ENCODE data around the gene CDH4.

The CDH4 gene

DNA sequence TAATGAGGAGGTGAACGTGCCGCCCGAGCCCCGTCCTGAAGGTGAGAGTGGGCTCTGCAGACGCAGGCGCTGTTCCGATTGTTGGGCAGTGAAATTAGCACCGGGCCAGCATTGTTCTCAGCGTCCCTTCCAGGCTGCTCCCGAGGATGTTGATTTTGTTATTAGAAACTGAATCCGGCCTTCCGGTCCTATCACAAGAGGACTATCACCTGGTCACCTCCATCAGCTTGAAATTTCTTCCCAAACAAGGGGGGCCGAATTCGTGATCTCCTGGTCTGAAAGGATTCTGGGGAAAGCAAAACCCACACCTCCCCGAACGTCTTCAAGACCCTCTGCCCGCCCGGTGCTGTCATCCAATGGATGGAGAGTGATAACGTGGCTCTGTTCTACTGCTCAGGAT is 627.6 kb downstream of the CDH4 start:
- no peak for DNase-seq

GRCh38 chr20:61880706-61881105 is 628.6 kb downstream of the CDH4 start:
- no peak for DNase-seq

GRCh38 chr20:61881416-61881815 is 629.4 kb downstream of the CDH4 start:
- DNase-seq: no peak

DNA sequence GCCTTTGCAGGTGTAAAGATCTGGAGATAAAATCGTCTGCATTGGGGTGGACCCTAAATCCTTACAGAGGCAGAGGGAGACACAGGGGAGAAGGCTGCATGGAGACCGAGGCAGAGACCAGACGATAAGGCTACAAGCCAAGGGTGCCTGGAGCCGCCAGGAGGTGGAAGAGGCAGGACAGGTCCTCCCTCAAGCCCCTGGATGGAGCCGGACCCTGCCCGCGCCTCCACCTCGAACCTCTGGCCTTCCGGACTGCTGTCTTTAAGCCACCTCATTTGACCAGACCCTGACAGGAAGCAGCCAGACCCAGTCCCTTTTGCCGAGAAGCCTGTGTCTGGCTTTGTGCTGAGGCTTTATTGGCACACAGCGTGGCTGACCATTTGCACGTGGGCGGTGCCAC is 629.8 kb downstream of the CDH4 start:
- DNase-seq: no peak

- no peak for DNase-seq
Measured at GRCh38 chr20:61882716-61883615, 630.9 kb downstream of the CDH4 start.

DNA sequence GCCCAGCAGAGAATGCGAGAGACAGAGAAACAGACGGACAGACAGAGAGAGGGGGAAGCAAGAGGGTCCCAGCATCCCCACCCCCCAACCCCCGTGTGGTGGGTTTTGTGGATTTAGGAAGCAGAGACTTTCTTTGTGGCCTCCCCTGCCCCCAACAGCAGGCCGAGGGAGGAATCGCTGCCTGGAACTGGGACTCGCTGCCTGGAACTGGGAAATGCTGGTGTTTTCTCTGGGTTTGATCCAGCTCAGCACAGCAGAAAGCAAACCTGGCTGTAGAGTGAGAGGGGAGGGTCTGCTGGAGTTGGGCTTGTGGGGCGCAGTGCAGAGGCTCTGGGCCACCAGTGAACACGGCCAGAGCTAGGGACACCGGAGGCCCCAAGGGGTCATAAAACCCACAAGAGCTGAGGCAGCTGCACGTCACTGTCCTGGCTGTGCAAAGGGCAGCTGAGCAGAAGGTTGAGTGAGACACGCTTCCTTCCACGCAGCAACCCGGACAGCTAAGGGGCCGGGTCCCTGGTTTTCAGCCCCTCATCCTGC is 631.9 kb downstream of the CDH4 start:
- no peak for DNase-seq

- DNase-seq: no peak
Measured at GRCh38 chr20:61884571-61885389, 632.7 kb downstream of the CDH4 start.

DNA sequence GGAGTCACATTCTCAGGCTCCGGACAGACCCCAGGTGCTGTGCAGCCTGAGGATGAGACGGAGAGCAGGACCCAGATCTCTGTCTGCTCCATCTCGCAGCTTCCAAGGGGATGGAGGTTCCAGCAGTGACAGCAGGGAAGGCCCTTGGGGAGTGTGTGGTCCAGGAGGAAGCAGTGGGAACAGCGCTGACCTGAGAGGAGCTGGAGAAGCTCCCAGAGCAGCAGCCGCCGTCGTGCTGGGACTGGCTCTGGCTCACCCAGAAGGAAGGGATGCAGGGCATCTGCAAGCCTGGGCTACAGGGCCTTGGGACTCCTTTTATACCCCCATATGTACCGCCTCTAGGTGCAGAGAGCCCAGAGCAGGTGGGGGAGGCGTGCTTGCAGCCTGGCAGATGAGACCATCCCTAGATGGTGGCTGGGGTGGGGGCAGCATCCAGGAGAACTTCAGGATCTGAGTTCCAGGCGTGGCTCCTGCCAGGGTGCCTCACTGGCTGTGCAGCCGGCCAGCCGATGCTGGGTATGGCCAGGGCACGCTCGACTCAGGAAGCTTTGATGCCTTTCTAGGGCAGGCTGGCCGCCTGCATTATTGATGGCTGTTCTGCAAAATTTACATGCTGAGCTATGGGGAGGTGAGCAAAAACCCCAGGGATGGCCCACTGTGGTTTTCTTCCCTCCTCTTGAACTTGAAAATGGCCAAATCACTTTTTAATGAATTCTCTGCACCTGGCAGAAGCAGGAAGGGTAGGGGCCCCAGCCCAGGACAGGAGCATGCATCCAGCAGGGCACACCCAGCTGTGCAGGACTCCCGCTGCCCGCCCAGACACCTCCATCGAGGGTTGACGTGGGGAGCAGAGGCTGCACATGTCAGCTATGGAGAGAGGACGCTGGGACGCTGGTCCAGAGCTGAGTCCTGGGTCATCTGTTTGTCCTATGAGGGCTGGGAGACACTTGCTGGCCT is 634.0 kb downstream of the CDH4 start:
- no peak for DNase-seq

DNA sequence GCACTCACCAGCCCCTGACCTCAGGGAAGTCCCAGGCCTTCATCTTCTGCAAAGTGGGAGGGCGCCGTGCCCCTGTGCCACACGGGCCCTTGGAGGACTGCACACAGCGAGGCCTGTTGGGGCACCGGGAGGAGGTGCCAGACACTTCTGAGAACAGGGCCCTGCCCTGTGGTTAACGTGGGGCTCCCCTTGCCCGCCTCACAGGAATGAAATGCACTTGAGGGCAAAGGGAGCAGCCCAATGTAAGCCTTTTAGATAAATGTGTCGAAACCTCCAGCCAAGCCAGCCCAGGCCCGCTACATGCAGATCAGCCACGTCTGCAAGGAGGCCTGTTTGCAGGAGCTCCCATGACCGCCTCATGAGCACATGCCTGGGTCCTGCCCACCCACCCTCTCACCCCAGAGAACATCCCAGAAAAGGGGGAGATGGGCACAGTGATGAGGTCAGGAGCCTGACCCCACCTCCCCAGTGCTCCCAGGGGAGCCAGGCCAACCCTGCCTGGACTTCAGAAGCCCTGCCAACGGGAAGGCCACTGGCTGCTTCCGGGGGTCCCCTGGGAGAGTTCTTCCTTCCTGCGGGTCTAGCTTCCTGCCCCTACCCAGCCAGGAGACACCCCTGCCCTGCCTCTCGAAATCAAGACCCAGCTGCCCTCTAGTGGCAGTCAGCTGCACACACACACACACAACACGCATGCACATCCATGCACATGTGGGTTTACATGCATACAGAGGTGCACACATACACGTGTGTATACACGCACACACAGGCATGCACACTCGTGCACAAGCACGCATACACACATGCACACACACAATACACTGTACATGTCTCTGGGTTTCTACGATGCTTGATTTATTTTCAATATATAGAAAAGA is 634.9 kb downstream of the CDH4 start:
- DNase-seq: peak; percentile 61

GRCh38 chr20:61887596-61888093 is 635.6 kb downstream of the CDH4 start:
- DNase-seq: no peak

GRCh38 chr20:61888101-61888865 is 636.2 kb downstream of the CDH4 start:
- no peak for DNase-seq

DNA sequence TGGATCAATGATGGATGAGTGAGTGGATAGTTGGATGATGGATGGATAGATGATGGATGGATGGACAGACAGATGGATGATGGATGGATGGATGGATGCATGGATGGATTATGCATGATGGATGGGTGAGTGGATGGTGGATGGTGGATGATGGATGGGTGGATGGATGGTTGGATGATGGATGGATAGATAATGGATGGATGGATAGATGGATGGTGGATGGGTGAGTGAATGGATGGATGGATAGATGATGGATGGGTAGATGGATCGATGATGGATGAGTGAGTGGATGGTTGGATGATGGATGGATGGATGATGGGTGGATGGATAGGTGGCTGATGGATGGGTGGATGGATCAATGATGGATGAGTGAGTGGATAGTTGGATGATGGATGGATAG is 637.6 kb downstream of the CDH4 start:
- no peak for DNase-seq

- DNase-seq: no peak
Measured at GRCh38 chr20:61890210-61890609, 638.1 kb downstream of the CDH4 start.

DNA sequence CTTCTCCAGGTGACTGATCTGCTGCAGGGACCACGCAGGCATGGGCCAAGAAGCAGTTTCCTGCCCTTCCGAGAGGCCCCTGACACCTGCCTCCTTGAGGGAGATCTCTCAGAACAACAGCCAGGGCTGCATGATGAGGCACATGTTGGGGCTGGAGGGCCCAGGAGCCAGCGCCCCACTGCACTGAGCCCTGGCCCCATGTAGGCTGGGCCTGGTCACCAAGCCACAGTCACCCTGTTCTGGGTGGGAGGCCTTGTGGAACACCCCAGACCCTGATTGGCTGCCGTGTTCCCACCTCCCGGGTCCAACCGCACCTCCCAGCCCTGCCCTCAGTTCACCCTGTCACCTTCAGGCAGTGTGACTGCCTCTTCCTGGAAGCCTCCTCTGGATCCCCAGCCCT is 639.4 kb downstream of the CDH4 start:
- DNase-seq: no peak

GRCh38 chr20:61891916-61892649 is 640.0 kb downstream of the CDH4 start:
- DNase-seq: no peak

DNA sequence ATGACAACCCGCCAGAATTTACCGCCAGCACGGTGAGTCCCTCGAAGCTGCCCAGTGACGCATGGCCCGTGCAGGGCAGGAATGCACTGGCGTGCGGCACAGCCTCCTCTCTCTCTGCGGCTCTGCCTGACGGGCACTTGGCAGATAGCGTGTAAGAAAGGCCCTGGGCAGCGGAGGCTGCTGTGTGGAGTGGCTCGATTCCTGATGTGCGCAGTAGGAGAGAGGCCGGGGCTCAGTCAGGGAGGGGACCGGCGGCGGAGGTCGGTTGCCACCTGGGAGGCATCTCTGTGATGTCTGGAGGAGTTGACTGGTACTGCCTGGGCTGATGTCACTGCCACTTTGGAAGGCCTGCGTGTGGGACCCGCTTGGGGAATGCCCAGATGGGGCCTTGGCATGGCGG is 643.0 kb downstream of the CDH4 start:
- no peak for DNase-seq

DNA sequence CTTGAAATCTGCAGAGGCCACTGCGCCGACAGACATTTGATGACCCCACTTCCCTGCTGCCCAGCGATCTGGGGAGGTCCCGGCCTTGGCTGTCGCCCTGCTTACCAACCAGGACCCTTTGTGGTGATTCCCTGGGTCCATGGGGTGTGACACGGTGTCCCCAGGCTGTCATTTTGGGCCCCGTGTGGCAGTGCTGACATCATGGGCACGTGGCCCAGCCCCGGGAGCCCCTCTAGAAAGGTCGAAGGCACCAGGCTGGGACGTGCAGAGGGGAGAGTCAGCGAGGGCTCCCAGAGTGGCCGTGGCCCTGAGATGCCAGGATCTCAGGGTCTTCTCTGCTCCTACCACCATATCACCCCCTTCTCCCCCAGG is 643.6 kb downstream of the CDH4 start:
- DNase-seq: no peak

DNA sequence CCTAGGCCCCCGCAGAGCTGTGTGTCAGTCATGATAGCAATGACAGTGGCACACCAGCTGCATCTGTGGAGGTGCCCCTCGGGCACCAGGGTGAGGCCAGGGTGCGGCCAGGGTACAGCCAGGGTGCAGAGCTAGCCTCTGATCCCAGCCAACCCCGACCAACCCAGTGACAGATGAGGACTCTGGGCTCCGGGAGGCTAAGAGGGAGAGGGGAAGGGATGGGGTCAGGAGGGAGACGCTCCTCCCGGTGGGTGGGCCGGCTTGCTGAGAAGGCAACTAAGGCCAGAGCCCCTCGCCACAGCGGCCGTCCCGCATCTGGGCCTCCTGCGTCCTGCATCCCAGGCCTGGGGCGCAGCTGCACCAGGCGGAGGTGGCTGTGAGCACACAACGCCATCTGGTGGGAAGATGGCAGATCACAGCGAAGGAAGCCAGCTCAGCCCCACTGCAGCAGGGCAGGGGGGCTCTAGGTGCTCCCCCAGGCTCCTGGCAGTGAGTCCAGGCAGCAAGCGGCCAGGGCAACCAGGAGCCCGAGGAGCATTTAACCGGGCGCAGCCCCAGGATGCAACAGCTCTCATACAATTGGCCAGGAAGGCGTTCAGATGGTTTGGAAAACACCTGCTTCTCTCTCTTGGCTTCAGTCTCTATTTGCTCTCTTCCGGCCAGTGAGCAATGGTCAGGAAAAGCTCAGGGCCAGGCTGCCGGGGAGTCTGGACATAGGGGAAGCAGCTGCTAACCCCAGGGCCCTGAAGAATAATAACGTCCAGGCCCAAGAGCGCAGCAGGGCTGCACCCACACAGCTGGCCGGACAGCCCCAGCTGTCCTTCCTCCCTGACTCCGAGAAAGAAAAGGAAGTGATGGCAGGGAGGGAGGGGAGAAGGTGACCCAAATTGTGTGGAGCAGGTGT is 644.2 kb downstream of the CDH4 start:
- peak; percentile 59 for DNase-seq

All from activated CD8-positive, alpha-beta memory T cell treated with anti-CD3 and anti-CD28 coated beads for 24 hours (primary cell).